ENCODE data around the gene CPSF3. TPM values are rescaled to one million over a fixed set of nuclear protein-coding genes. Genes with fewer than 3 reads are reported as not detected.
A peak's percentile ranks its signal among the peaks of the same experiment; 100 is the strongest.

CPSF3 gene
- total and polyA plus RNA-seq, 2 of the 13 experiments (the other 11 are each of a cell fraction or from before 2014, with no cell fraction given) = 19.8 to 93.0 TPM

DNA sequence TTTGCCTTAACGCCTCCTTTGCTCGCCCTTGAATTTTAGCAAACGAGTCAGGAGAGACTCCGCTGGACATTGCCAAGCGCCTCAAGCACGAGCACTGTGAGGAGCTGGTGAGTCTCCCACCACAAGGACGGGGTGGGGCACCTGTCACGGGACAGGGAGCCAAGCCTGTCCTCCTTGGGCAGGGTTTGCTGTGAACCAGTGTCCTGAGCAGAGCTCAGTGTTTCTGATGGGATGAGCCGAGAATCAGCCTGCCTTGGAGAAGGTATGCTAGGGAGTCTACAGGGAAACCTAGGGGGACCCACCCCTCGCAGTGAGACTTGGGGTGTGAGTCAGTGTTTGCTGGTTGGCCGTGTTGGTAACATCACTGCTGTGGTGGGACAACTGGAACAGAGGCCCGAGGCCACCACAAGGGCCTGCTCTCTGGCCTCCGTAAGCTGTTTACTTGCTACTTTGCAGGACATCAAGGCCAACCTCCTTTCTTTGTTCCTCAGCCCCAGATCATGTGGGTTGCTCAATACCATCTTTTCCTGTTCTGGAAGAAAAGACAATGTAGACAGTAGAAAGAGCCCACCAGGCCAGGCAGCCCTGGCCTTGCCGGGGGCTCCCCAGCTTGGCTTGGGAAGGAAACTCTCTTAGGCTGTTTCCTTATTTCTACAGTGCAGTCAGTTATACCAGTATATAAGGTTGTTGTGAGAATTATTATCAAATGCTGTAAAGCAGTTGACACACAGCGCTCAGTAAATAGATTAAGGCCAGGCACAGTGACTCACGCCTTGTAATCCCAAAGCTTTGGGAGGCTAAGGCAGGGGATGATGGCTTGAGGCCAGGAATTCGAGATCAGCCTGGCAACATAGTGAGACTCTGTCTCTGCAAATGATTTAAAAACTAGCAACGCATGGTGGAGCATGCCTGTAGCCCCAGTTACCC is 42.5 kb upstream of the CPSF3 start (continued):
- TF ChIP-seq SALL1 (CRISPR knock-in tag; IDR thresholded peaks at IDR 0.05) (peak; percentile 71), ZNF468 (CRISPR knock-in tag; IDR thresholded peaks at IDR 0.05) (no peak), ZNF263 (CRISPR knock-in tag; IDR thresholded peaks at IDR 0.05) (no peak), ZNF878 (CRISPR knock-in tag; IDR thresholded peaks at IDR 0.05) (peak; percentile 87), ZNF792 (CRISPR knock-in tag; IDR thresholded peaks at IDR 0.05) (peak; percentile 79; the same call in 1 of the 2 replicates), ZC3H13 (CRISPR knock-in tag; IDR thresholded peaks at IDR 0.05) (no peak), ZKSCAN5 (CRISPR knock-in tag; IDR thresholded peaks at IDR 0.05) (no peak), PPARG (CRISPR knock-in tag; conservative IDR thresholded peaks at IDR 0.05) (peak; percentile 33; the same call in 1 of the 2 replicates), SMARCE1 (IDR thresholded peaks at IDR 0.05; ENCODE audit: borderline replicate concordance) (no peak)
- TF ChIP-seq, protein P1, sequence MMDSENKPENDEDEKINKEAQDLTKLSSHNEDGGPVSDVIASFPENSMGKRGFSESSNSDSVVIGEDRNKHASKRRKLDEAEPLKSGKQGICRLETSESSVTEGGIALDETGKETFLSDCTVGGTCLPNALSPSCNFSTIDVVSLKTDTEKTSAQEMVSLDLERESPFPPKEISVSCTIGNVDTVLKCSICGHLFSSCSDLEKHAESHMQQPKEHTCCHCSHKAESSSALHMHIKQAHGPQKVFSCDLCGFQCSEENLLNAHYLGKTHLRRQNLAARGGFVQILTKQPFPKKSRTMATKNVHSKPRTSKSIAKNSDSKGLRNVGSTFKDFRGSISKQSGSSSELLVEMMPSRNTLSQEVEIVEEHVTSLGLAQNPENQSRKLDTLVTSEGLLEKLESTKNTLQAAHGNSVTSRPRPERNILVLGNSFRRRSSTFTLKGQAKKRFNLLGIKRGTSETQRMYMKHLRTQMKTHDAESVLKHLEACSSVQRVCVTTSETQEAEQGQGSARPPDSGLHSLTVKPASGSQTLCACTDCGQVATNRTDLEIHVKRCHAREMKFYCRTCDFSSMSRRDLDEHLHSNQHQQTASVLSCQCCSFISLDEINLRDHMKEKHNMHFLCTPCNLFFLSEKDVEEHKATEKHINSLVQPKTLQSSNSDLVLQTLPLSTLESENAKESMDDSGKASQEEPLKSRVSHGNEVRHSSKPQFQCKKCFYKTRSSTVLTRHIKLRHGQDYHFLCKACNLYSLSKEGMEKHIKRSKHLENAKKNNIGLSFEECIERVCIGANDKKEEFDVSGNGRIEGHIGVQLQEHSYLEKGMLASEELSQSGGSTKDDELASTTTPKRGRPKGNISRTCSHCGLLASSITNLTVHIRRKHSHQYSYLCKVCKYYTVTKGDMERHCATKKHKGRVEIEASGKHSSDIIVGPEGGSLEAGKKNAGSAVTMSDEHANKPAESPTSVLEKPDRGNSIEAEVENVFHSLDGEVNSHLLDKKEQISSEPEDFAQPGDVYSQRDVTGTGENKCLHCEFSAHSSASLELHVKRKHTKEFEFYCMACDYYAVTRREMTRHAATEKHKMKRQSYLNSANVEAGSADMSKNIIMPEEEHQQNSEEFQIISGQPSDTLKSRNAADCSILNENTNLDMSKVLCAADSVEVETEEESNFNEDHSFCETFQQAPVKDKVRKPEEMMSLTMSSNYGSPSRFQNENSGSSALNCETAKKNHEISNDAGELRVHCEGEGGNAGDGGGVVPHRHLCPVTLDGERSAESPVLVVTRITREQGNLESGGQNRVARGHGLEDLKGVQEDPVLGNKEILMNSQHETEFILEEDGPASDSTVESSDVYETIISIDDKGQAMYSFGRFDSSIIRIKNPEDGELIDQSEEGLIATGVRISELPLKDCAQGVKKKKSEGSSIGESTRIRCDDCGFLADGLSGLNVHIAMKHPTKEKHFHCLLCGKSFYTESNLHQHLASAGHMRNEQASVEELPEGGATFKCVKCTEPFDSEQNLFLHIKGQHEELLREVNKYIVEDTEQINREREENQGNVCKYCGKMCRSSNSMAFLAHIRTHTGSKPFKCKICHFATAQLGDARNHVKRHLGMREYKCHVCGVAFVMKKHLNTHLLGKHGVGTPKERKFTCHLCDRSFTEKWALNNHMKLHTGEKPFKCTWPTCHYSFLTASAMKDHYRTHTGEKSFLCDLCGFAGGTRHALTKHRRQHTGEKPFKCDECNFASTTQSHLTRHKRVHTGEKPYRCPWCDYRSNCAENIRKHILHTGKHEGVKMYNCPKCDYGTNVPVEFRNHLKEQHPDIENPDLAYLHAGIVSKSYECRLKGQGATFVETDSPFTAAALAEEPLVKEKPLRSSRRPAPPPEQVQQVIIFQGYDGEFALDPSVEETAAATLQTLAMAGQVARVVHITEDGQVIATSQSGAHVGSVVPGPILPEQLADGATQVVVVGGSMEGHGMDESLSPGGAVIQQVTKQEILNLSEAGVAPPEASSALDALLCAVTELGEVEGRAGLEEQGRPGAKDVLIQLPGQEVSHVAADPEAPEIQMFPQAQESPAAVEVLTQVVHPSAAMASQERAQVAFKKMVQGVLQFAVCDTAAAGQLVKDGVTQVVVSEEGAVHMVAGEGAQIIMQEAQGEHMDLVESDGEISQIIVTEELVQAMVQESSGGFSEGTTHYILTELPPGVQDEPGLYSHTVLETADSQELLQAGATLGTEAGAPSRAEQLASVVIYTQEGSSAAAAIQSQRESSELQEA (CRISPR knock-in tag; IDR thresholded peaks at IDR 0.05; ENCODE audit: not compliant biosample characterization) = peak; percentile 8
